HG03432 (cell line): ENCODE data around the gene FAM156B.
"Not testable (repeated sequence)": the region's sequence is repeated elsewhere in the genome, so short reads cannot be mapped to it uniquely, and the experiment has no call there.

Experiments
- ATAC-seq: cut with Tn5 transposase; IDR thresholded peaks from one replicate; pipeline ENCODE4 v1.9.1; 2021; ENCODE audit warnings: mild to moderate bottlenecking, moderate library complexity; ENCODE audit not compliant: unreplicated experiment

Gene FAM156B

GRCh38 chrX:52914704-52915103 is 17.6 kb downstream of the FAM156B start:
- not testable (repeated sequence) for ATAC-seq

GRCh38 chrX:52923781-52924241 is 26.7 kb downstream of the FAM156B start:
- peak; percentile 66 for ATAC-seq

- ATAC-seq: not testable (repeated sequence)
Measured at GRCh38 chrX:52930214-52930613, 33.1 kb downstream of the FAM156B start.

GRCh38 chrX:52933213-52933612 is 36.1 kb downstream of the FAM156B start:
- no peak for ATAC-seq

GRCh38 chrX:52933976-52934703 is 37.0 kb downstream of the FAM156B start:
- no peak for ATAC-seq

GRCh38 chrX:52934704-52935469 is 37.8 kb downstream of the FAM156B start:
- ATAC-seq: peak; percentile 91

GRCh38 chrX:52935470-52935784 is 38.3 kb downstream of the FAM156B start:
- not testable (repeated sequence) for ATAC-seq

- ATAC-seq: not testable (repeated sequence)
Measured at GRCh38 chrX:52940704-52941103, 43.6 kb downstream of the FAM156B start.

GRCh38 chrX:52941728-52942127 is 44.6 kb downstream of the FAM156B start:
- not testable (repeated sequence) for ATAC-seq

GRCh38 chrX:52945838-52946494 is 48.8 kb downstream of the FAM156B start:
- ATAC-seq: not testable (repeated sequence)

- ATAC-seq: not testable (repeated sequence)
Measured at GRCh38 chrX:52947501-52947900, 50.4 kb downstream of the FAM156B start.

GRCh38 chrX:52948265-52948664 is 51.1 kb downstream of the FAM156B start:
- ATAC-seq: not testable (repeated sequence)

GRCh38 chrX:52949325-52949724 is 52.2 kb downstream of the FAM156B start:
- not testable (repeated sequence) for ATAC-seq

GRCh38 chrX:52949884-52950283 is 52.8 kb downstream of the FAM156B start:
- not testable (repeated sequence) for ATAC-seq
